PFSK-1 (cell line): ENCODE measurements around the gene XPNPEP1.

ENCODE experiments used
- FOXP2 ChIP-seq: optimal IDR thresholded peaks from 2 replicates; pipeline ENCODE3; 2011; ENCODE audit warnings: borderline replicate concordance, control low read depth, inconsistent platforms; ENCODE audit not compliant: insufficient read depth; ENCODE audit errors: extremely low read length, extremely low read depth
- POLR2AphosphoS5 ChIP-seq: IDR thresholded peaks from 2 replicates; pipeline ENCODE4 v1.6.1; 2012; ENCODE audit warnings: low read depth, mild to moderate bottlenecking, control low read depth, low read length, moderate library complexity
- REST ChIP-seq, 2 experiments: IDR thresholded peaks; 2 replicates each; pipeline versions ENCODE4 v1.6.1 to v1.8.0; 2011 to 2012; ENCODE audit warnings: low read depth in 2 of 2, low read length in 2 of 2, control low read depth in 1 of 2, inconsistent platforms in 1 of 2, mild to moderate bottlenecking in 1 of 2, moderate library complexity in 1 of 2; ENCODE audit not compliant: insufficient read depth in 1 of 2
- SIN3A ChIP-seq: IDR thresholded peaks from 2 replicates; pipeline ENCODE4 v1.6.1; 2012; ENCODE audit warnings: mild to moderate bottlenecking, low read length, moderate library complexity, borderline replicate concordance; ENCODE audit not compliant: insufficient read depth
- TAF1 ChIP-seq: IDR thresholded peaks from 2 replicates; pipeline ENCODE4 v1.6.1; 2012; ENCODE audit warnings: low read length, control low read depth, borderline replicate concordance; ENCODE audit not compliant: insufficient read depth

GRCh38 chr10:109958059-109958458, 34.7 kb upstream of the XPNPEP1 start:
- TF ChIP-seq POLR2AphosphoS5: no peak
- TF ChIP-seq REST (IDR thresholded peaks at IDR 0.05; ENCODE audit: insufficient read depth in 1 of 2, low read depth in 2 of 2, low read length in 2 of 2): no peak
- TF ChIP-seq TAF1: no peak
- TF ChIP-seq SIN3A: no peak
- no peak for TF ChIP-seq FOXP2
